ENCODE data around the gene MAT2A.
A peak's percentile ranks its signal among the peaks of the same experiment; 100 is the strongest.
"Not testable (repeated sequence)": the region's sequence is repeated elsewhere in the genome, so short reads cannot be mapped to it uniquely, and the experiment has no call there.

Gene MAT2A

DNA sequence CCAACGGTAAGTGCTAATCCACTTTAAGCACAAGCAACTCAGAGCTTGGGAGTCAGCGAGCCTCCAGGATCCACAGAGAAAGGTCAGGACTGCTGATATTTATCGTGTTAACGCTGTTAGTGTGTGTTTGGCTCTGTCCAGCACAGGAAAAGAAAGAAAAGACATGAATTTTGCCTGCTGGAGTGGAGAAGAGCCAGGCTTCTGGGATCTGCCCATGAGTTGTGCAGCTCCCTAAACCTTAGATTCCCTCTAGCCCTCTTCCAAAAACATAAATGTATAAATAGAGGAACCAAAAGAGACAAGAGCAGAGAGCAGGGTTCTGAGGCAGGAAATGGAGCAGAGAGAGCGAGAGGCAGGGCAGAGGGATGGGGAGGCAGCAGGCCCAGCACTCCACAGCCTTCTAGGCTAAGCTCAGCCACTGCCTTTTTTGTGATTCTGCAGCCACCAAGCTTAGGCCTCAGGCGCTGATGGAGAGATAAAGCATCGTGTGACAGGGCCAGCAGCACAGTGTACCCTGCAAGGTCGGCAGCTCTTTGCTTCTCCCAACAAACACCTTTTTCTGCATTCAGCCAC, 14.5 kb upstream of the MAT2A start:
- DNase-seq (ENCODE audit: low spot score): no peak

DNA sequence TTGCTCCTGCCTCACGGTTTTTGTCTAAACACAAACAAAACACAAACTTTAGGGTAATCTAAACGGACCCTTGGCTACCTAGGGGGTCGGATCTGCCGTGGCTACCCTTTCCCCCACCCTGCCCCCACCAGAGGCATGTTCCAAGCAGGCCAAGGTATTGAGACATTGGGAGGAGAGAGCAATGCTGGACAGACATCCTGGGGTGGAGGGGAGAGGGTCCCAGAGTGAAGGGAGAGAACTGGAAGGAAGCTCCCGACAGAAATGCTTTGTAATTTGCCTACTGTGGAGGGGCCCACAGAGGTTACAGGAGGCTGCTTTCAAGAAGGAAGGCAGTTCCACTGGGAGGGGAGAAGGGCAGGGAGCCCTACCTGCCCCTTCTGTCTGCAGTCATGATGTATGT, 13.9 kb upstream of the MAT2A start:
- DNase-seq (ENCODE audit: low spot score): no peak

DNA sequence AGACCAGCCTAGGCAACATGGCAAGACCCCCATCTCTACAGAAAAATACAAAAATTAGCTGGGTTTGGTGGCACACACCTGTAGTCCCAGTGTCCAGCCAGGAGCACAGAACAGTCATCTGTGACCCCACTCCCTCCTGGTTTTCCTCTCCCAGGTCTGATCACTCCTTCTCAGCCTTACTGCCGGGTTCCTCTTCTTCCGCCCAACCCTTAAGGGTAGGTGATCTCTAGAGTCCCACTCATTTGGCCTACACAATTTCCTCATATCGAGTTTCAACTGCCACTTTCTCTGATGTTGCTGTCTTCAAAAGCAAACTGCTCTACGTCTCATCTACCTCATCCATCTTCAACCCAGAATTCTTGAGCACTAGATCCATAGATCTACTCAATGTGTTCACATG, 13.4 kb upstream of the MAT2A start:
- no peak for DNase-seq (ENCODE audit: low spot score)

DNA sequence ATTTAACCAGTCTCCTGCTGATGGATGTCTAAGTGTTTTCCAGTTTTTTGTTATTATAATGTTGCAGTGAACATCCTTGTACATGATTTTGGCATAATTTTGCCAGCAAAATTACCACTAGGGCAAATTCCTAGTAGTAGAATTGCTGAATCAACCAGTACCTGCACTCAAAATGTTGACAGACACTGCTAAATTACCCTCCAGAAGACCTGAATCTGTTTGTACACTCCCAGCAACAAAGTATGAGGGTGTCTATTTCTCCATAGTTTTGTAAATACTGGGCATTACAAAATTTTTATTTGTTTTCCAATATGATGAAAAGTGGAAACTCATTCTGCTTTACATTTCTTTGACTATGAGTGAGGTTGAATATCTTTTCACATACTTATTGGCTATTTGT, 11.2 kb upstream of the MAT2A start:
- DNase-seq (ENCODE audit: low spot score): no peak

DNA sequence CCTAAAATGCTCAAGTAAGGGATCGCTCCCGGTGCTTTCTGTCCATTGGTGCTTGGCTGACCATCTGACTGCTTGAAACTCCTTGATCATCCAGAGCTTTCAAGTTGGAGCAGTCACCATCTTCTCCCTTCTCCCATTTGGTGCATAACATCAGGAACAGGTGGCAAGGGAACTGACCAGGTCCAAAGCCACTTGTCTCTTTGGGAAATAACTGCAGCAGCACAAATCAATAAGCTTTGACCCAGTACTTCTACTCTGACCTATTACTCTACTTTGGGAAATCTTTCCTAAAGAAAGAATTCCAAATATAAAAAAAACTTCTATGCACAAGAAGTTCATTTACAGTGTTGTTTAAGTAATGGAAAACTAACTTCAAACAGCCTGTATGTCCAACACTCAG, 10.6 kb upstream of the MAT2A start:
- DNase-seq (ENCODE audit: low spot score): no peak

DNA sequence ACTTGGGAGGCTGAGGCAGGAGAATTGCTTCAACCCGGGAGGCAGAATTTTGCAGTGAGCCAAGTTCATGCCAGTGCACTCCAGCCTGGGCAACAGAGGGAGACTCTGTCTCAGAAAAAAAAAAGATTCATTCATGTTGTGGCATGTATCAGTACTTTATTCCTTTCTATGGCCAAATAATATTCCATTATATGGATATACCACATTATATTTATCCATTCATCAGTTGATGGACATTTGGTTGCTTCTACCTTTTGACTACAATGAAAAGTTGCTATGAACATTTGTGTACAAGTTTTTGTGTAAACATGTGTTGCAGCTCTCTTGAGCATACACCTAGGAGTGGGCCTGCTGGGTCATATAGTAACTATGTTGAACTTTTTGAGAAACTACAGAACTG, 9.2 kb upstream of the MAT2A start:
- DNase-seq (ENCODE audit: low spot score): no peak

DNA sequence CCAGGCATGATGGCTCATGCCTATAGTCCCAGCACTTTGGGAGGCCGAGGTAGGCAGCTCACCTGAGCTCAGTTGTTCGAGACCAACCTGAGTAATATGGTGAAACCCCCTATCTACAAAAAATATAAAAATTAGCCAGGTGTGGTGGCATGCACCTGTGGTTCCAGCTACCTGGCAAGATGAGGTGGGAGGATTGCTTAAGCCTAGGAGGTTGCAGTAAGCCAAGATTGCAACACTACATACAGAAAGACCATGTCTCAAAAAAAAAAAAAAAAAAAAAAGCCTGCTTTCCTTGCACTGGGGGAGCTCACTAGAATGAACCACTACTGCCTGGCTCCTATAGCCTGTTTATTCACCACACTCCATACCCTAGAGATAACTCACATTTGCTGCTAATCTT, 7.4 kb upstream of the MAT2A start:
- no peak for DNase-seq (ENCODE audit: low spot score)

DNA sequence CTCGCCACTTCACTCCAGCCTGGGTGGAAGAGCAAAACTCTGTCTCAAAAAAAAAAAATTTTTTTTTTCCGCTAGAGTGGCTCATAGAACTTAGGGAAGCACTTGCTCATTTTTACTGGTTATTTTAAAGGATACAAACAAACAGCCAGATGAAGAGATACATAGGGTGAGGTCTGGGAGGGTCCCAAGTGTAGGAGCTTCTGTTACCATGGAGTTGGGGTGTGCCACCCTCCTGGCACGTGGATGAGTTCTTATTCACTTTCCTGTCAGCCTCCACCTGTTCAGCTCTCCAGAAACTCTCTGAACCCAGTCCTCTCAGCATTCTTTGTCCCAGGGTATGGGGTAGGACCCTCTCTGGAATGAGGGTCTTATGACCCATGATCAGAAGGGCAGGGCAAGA, 4.9 kb upstream of the MAT2A start:
- no peak for DNase-seq (ENCODE audit: low spot score)

DNA sequence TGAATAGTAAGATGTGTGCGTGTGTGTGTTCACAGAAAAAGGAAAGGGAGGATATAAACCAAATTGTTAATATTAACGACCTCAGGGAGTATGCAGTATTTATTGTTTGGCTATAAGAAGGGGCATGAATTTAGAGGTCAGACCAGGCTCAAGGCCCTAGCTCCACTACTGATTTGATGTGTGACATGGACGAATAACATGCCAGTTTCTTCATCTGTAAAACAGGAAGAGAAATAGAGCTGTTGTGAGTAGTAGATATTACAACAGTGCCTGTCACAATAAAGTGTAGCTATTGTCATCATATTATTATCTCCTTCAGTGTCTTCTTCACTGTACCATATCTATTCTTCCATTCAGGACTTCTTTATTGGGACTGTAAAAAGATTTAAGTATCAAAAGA, 4.1 kb upstream of the MAT2A start:
- no peak for DNase-seq (ENCODE audit: low spot score)

DNA sequence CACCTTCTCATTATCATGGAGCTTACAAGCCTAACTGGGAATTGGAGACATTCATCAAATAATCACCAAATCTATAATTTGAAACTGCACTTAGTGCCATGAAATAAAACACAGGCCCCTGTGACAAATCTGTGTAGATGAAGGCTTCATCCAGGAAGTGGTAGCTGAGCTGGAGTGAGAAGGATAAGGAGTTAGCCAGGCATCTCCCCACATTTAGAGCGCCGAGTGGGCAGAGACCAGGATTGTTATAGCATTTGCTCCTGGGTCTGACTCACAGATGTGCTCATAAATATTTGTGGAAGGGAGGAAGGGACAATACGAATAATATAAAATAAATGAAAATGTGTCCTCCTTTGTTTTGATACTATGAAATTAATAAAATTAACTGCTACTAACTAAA, 2.5 kb upstream of the MAT2A start:
- DNase-seq (ENCODE audit: low spot score): peak; percentile 64

DNA sequence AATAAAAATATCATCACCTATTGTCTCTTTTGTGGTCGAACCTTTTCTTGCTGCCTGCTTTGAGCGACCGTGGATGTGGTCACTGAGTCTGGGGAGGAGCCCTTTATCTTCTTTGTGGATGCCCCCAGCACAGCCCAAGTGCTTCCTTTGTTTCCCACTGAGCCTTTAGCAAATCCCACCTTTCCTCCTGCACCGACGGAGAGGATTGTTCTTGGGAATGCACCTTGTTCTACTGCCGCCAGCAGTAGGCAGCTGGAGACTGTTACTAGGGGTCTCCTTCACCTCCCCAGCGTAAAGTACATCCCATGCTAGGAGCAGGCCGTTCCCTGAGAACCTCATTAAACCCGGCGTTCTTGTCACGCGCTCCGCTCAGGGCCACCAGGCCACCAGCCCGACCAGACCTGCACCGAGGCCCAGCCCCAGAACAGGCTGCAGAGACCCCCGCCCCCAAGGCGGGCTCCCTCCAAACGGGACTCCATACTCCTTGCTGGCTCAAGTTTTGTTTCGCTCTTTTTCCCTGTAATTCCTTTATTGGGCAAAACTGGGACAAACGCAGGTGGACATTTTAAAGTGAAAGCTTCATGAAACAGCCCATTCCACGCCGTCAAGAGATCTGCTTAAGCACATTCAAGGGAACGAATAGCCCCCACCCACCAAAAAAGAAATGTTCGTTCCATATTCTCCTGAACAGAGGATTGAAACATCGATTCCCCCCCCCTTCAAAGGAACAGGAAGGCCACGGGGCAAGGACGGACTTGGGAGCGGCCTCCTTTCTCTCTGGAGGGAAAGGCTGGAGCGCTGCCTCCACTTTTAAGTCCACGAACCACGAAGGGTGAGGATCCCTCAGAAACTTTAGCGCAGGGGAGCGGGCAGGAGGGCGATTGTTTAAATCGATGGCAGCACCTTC, 1.1 kb upstream of the MAT2A start:
- peak; percentile 26 for DNase-seq (ENCODE audit: low spot score)

DNA sequence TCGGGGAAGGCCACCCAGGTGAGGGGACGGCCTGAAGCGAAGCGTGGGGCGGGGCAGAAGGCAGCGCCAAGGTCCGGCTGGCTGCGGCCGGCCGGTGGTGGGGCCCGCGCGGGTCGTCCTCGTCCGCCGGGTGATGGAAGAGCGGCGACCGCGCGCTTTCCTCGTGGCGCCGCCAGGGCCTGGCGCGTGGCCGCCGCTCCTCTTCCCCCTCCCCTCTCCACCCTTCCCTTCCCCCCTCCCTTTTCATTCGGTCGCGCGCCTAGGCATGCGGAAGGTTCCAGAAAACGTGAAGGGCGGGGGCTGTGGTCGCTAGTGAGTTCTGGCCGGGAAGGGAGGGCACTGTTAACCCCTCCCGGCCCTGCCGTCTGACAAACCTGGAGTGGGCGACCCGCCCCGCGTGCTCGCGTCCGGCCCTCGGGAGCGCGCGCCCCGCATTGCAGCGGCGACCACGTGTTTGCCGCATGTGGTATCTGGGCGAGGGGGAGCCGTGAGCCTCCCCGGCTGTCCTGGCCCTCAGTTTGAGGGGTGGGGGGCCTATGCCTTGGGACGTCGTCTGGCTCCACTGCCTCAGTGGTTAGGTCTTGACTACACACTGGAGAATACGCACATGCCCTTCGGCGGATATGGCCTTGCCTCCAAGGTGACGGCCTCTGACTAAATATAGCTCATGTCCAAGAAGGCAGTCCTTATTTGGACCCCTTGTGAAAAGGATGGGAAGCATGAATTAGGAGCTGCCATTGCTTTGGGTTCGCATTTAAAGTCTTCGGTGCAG, 579 bp downstream of the MAT2A start:
- peak; percentile 65 for DNase-seq (ENCODE audit: low spot score)

DNA sequence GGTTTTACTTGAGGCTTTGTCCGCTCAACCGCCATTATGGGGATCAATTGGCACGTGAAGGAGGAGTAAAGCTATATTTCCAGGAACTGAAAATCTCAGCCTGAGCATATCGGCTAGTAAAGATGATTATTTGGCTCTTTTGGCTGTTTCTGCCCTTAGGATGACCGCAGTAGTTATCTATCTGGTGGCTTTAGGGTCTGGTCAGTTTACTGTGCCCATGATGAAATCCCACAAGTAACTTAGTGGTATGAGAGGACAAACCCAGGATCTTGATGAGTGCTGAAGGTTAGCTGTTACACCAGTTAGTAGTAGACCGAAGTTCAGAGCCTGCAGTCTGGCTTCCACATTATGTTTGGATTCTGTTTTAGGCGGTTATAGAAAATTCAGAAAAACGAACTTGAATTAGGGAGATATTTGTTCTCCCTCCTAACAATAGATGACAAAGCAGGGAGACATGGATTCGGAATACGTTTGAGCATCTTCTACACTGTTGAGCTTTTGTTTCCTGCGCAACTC, 1.2 kb downstream of the MAT2A start:
- DNase-seq (ENCODE audit: low spot score): no peak

DNA sequence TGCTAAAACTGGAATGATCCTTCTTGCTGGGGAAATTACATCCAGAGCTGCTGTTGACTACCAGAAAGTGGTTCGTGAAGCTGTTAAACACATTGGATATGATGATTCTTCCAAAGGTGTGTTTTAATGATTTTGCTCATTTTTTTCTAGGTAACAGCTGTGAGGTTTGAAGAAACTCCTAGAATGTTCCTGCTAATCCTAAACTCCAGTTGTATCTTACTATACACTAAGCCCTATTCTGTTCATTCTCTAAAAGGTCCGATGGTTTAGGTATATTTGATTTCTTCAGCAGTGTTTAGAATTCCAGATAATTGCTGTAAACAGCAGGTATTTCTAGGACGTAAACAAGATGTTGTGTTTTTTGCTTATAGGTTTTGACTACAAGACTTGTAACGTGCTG, 2.3 kb downstream of the MAT2A start:
- DNase-seq (ENCODE audit: low spot score): no peak

DNA sequence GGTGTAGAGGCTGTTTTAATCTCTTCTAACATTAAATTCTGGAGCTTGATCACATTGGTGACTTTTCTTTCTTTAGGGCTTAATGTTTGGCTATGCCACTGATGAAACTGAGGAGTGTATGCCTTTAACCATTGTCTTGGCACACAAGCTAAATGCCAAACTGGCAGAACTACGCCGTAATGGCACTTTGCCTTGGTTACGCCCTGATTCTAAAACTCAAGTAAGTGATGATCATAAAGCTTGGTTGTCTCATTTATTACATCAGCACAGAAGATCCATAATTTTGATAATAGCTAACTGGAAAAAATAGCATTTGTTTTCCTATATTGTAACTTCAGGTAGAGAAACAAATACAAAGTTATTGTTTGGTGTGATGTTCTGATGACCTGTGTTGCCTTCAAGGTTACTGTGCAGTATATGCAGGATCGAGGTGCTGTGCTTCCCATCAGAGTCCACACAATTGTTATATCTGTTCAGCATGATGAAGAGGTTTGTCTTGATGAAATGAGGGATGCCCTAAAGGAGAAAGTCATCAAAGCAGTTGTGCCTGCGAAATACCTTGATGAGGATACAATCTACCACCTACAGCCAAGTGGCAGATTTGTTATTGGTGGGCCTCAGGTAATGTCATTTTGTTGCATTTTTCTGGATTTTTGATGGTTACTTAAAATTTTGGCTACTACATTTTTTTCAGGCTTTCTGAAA, 2.9 kb downstream of the MAT2A start:
- DNase-seq (ENCODE audit: low spot score): no peak

DNA sequence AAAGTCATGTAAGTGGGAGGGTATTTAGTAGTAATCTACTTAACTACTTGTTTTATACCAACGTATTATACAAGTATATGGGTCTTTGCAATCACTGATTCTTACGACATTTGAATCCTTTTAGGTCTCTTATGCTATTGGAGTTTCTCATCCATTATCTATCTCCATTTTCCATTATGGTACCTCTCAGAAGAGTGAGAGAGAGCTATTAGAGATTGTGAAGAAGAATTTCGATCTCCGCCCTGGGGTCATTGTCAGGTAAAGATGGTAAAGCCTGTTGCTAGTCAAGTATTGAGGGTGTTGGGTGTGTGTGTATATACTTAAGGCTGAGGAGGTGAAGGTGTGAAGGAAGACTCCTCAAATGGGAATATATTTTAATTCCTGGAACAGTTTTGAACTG, 3.8 kb downstream of the MAT2A start:
- no peak for DNase-seq (ENCODE audit: low spot score)

DNA sequence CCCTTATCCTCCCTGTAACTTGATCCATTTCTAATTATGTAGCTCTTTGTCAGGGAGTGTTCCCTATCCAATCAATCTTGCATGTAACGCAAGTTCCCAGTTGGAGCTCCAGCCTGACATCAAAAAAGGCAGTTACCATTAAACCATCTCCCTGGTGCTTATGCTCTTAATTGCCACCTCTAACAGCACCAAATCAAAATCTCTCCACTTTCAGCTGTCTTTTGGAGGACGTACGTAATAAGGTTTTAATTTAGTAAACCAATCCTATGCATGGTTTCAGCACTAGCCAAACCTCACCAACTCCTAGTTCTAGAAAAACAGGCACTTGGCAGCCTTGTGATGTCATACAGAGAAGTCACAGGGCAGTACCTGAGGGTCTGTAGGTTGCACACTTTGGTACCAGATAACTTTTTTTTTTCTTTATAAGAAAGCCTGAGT, 5.3 kb downstream of the MAT2A start:
- DNase-seq (ENCODE audit: low spot score): not testable (repeated sequence)

DNA sequence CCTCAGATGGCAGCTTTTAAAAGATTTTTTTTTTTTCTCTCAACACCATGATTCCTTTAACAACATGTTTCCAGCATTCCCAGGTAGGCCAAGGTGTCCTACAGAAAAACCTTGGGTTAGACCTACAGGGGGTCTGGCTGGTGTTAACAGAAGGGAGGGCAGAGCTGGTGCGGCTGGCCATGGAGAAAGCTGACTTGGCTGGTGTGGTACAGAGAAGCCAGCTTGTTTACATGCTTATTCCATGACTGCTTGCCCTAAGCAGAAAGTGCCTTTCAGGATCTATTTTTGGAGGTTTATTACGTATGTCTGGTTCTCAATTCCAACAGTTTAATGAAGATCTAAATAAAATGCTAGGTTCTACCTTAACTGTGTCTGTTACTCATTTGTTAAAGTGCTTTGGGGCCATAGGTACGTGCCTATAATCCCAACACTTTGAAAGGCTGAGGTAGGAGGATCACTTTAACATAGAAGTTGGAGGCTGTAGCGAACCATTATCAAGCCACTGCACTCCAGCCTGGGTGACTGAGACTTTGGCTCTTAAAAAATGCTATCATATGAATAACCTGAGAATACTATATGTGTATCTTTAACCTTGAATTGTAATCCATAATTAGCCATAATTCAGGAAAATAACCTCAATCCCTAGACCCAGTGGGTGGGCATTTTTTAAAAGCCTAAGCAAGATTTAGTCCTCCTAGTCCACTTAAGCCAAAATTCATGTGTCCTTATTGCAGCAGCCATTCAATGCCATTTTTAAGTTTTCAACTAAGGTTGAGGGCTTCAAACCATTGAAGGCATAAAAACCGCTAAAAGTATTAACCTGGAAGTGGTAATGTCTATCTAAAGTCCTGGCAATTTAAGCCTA, 6.2 kb downstream of the MAT2A start:
- not testable (repeated sequence) for DNase-seq (ENCODE audit: low spot score)

DNA sequence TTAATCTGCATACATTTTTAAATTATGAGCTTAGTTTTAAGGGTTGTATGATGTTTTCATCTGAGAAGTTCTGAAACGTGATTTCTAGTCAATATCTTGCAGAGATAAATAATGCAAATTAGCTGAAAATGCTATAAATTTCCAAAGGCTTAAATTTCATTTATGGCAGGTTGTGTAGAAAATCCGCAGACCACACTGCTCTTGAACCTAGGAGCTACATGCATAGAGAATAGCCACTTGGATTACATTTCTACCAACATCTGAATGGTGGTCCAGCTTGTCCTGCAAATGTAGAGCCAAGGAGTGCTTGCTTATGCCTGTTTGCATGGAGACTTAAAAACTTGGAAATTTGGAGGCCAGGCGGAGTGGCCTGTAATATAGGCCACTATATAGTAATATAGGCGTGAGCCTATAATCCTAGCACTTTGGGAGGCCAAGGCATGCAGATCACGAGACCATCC, 6.8 kb downstream of the MAT2A start:
- DNase-seq (ENCODE audit: low spot score): no peak

DNA sequence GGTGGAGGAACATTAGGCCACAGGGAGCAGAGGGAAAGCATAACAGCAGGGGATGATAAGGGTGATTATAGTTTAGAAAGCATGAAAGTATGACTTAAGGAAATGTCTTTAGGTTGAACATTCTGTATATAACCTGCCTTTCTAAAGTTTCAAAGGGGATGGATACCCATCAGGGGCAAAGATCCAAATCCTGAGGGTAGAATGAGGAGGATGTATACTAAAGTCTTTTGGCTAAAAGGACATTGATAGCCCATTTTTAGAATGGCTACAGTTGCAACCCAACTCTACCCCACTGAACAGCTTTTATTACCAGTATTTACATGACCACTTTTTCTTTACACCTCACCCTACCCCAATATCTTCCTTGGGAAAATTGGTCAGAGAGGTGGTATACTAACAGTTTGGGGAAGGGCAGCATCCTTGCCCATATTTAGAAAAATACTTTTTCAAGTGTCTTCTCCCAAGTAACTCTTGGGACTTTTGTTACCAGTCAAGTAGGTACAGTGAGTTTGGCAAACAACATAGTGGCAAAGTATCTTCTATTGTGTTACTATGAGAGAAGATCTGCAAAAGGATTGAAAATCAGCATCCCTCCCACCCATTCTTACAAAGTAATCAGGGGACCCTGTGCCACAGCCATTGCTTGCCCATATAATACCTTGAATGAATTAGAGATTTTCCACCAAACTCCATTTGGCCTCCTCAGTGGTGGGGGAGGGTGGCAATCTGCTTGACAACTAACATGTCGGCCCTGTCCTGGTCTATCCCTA, 8.3 kb downstream of the MAT2A start:
- no peak for DNase-seq (ENCODE audit: low spot score)
